H9 (cell line): ENCODE measurements around the gene TNFRSF19. TPM values are rescaled to one million over a fixed set of nuclear protein-coding genes. Genes with fewer than 3 reads are reported as not detected.

ENCODE experiments used
- DNase-seq: peaks from one replicate; pipeline ENCODE4 v3.0.0-alpha.2; 2017
- H2AFZ ChIP-seq: one replicate; pipeline ENCODE4 v1.6.1; 2013; ENCODE audit warnings: mild to moderate bottlenecking, low read length, control low read depth, moderate library complexity
- H2AK5ac ChIP-seq: 2 replicates; pipeline ENCODE4 v1.6.1; 2013; ENCODE audit warnings: low read length, control low read depth, mixed read lengths; ENCODE audit not compliant: insufficient read length
- H2BK120ac ChIP-seq: one replicate; pipeline ENCODE4 v1.6.1; 2013; ENCODE audit warnings: low read depth, mild to moderate bottlenecking, low read length, control low read depth, inconsistent platforms; ENCODE audit not compliant: poor library complexity, severe bottlenecking
- H2BK12ac ChIP-seq: 2 replicates; pipeline ENCODE4 v1.6.1; 2013; ENCODE audit warnings: low read length, control low read depth, mixed read lengths, low read depth; ENCODE audit not compliant: insufficient read length
- H2BK15ac ChIP-seq: 2 replicates; pipeline ENCODE4 v1.6.1; 2013; ENCODE audit warnings: low read depth, low read length, control low read depth
- H2BK20ac ChIP-seq: one replicate; pipeline ENCODE4 v1.6.1; 2013; ENCODE audit warnings: low read depth, mild to moderate bottlenecking, low read length, control low read depth, inconsistent platforms; ENCODE audit not compliant: poor library complexity, severe bottlenecking
- H2BK5ac ChIP-seq: 2 replicates; pipeline ENCODE4 v1.6.1; 2013; ENCODE audit warnings: low read length, control low read depth, mixed read lengths; ENCODE audit not compliant: insufficient read length
- H3K14ac ChIP-seq: 2 replicates; pipeline ENCODE4 v1.6.1; 2013; ENCODE audit warnings: low read length, control low read depth; ENCODE audit not compliant: insufficient read depth
- H3K18ac ChIP-seq: 2 replicates; pipeline ENCODE4 v1.6.1; 2013; ENCODE audit warnings: low read depth, mild to moderate bottlenecking, mixed read lengths, low read length, control low read depth; ENCODE audit not compliant: insufficient read length
- H3K23ac ChIP-seq: 2 replicates; pipeline ENCODE4 v1.6.1; 2013; ENCODE audit warnings: low read length, control low read depth, mixed read lengths, low read depth; ENCODE audit not compliant: insufficient read length
- H3K23me2 ChIP-seq: 2 replicates; pipeline ENCODE4 v1.6.1; 2013; ENCODE audit warnings: low read depth, mild to moderate bottlenecking, mixed read lengths, low read length, control low read depth; ENCODE audit not compliant: insufficient read length, poor library complexity, severe bottlenecking
- H3K27ac ChIP-seq: 2 replicates; pipeline ENCODE4 v1.5.1; 2013; ENCODE audit warnings: low read length, control low read depth, mixed read lengths, low read depth; ENCODE audit not compliant: insufficient read length
- H3K27me3 ChIP-seq: 2 replicates; pipeline ENCODE4 v1.6.1; 2013; ENCODE audit warnings: low read length, control low read depth, inconsistent platforms; ENCODE audit not compliant: insufficient read depth
- H3K4ac ChIP-seq: 2 replicates; pipeline ENCODE4 v1.6.1; 2013; ENCODE audit warnings: low read depth, mild to moderate bottlenecking, control low read depth, inconsistent platforms, low read length, moderate library complexity
- H3K4me1 ChIP-seq: 2 replicates; pipeline ENCODE4 v1.6.1; 2013; ENCODE audit warnings: low read length, control low read depth, inconsistent platforms; ENCODE audit not compliant: insufficient read depth
- H3K4me2 ChIP-seq: 2 replicates; pipeline ENCODE4 v1.6.1; 2013; ENCODE audit warnings: low read length, control low read depth, mixed read lengths; ENCODE audit not compliant: insufficient read length, insufficient read depth
- H3K56ac ChIP-seq: 2 replicates; pipeline ENCODE4 v1.6.1; 2013; ENCODE audit warnings: low read depth, mild to moderate bottlenecking, mixed read lengths, low read length, control low read depth; ENCODE audit not compliant: insufficient read length
- H3K79me1 ChIP-seq: 2 replicates; pipeline ENCODE4 v1.6.1; 2013; ENCODE audit warnings: low read depth, mild to moderate bottlenecking, moderate library complexity, low read length, control low read depth, inconsistent platforms; ENCODE audit not compliant: insufficient read depth, poor library complexity, severe bottlenecking
- H3K79me2 ChIP-seq: 2 replicates; pipeline ENCODE4 v1.6.1; 2013; ENCODE audit warnings: low read length, control low read depth, inconsistent platforms; ENCODE audit not compliant: insufficient read depth
- H3K9ac ChIP-seq: 2 replicates; pipeline ENCODE4 v1.6.1; 2013; ENCODE audit warnings: low read length, control low read depth, mixed read lengths; ENCODE audit not compliant: insufficient read length; ENCODE audit errors: extremely low read depth
- H3K9me3 ChIP-seq: one replicate; pipeline ENCODE4 v1.6.1; 2013; ENCODE audit warnings: low read depth, low read length, inconsistent platforms; ENCODE audit not compliant: control insufficient read depth
- H3T11ph ChIP-seq: one replicate; pipeline ENCODE4 v1.6.1; 2013; ENCODE audit warnings: mild to moderate bottlenecking, low read length, control low read depth, inconsistent platforms
- H4K20me1 ChIP-seq: one replicate; pipeline ENCODE4 v1.6.1; 2013; ENCODE audit not compliant: control insufficient read depth, insufficient read length, insufficient read depth
- H4K5ac ChIP-seq: 2 replicates; pipeline ENCODE4 v1.6.1; 2013; ENCODE audit warnings: low read depth, mild to moderate bottlenecking, mixed read lengths, low read length, control low read depth; ENCODE audit not compliant: insufficient read length
- H4K8ac ChIP-seq: replicated peaks from 2 replicates; pipeline ENCODE4 v1.6.1; 2013; ENCODE audit warnings: low read length, control low read depth, mixed read lengths, low read depth; ENCODE audit not compliant: insufficient read length
- H4K91ac ChIP-seq: 2 replicates; pipeline ENCODE4 v1.6.1; 2013; ENCODE audit warnings: low read depth, mild to moderate bottlenecking, moderate library complexity, mixed read lengths, low read length, control low read depth; ENCODE audit not compliant: insufficient read length
- H3K27ac Mint-ChIP-seq, 3 experiments: 2 replicates in 2 of 3; 3 replicates in 1 of 3; pipeline ENCODE4 v1.8.0; 2020 to 2021; ENCODE audit warnings: mixed read lengths in 3 of 3, mild to moderate bottlenecking in 1 of 3, moderate library complexity in 1 of 3
- H3K27me3 Mint-ChIP-seq: 2 replicates; pipeline ENCODE4 v1.8.0; 2021; ENCODE audit warnings: low read depth, mild to moderate bottlenecking, moderate library complexity, mixed read lengths
- H3K36me3 Mint-ChIP-seq, 3 experiments: 2 replicates in 2 of 3; 3 replicates in 1 of 3; pipeline ENCODE4 v1.8.0; 2020 to 2021; ENCODE audit warnings: low read depth in 3 of 3, mixed read lengths in 3 of 3; ENCODE audit not compliant: insufficient read depth in 1 of 3
- H3K4me1 Mint-ChIP-seq, 2 experiments: 2 replicates each; pipeline ENCODE4 v1.8.0; 2020; ENCODE audit warnings: mixed read lengths in 2 of 2
- H3K4me3 Mint-ChIP-seq, 2 experiments: 2 replicates in 1 of 2; 3 replicates in 1 of 2; pipeline ENCODE4 v1.8.0; 2020 to 2021; ENCODE audit warnings: mild to moderate bottlenecking in 2 of 2, mixed read lengths in 2 of 2, moderate library complexity in 1 of 2
- H3K9me3 Mint-ChIP-seq, 2 experiments: 2 replicates in 1 of 2; 3 replicates in 1 of 2; pipeline ENCODE4 v1.8.0; 2020; ENCODE audit warnings: mild to moderate bottlenecking in 2 of 2, mixed read lengths in 2 of 2, moderate library complexity in 1 of 2
- CTCF ChIP-seq: fragments of 200-600 bp; sonication (generic); conservative IDR thresholded peaks from 3 replicates; pipeline ENCODE4 v1.8.0; 2021; ENCODE audit warnings: antibody characterized with exemption, mild to moderate bottlenecking
- WGBS: extraction: QIAGEN DNeasy Blood & Tissue Kit; methylation state at CpG from one replicate; pipeline ENCODE4 v1.1.7; 2013; ENCODE audit warnings: missing lambda C conversion rate, low lambda C conversion rate, mixed read lengths; ENCODE audit not compliant: insufficient read length; ENCODE audit errors: extremely low coverage; 5-methylcytosine and 5-hydroxymethylcytosine counted together
- total RNA-seq: library from RNA; stranded (reverse); gene quantifications from 2 replicates; pipeline ENCODE4 v1.2.1, GENCODE V29; 2021

The TNFRSF19 gene
- total RNA-seq, 1 experiment from 2014 or later = 2.7 TPM

GRCh38 chr13:23551213-23552008 lies 18.8 kb upstream of the TNFRSF19 start:
- H3K23ac ChIP-seq = no peak overlapping the region
- H3K18ac ChIP-seq = no peak overlapping the region
- H4K8ac ChIP-seq = no peak overlapping the region
- no peak overlapping the region for H4K91ac ChIP-seq
- H2BK20ac ChIP-seq = no peak overlapping the region
- no peak overlapping the region for H3K27ac ChIP-seq
- no peaks in the 10 kb centered on the region for H3K23me2 ChIP-seq
- H4K20me1 ChIP-seq = no peaks in the 10 kb centered on the region
- no peak overlapping the region for H2BK15ac ChIP-seq
- H3K9me3 Mint-ChIP-seq = no peaks in the 10 kb centered on the region
- H3K9ac ChIP-seq = no peak overlapping the region
- H3K4me1 ChIP-seq = peaks cover 5% of the 10 kb centered on the region; the same call in 1 of the 2 replicates
- H2BK5ac ChIP-seq = no peak overlapping the region
- H3K14ac ChIP-seq = no peak overlapping the region
- no peak for TF ChIP-seq CTCF
- peak overlapping the region in 1 of 3 experiments; percentile 56; a peak in 1 of 7 replicates for H3K27ac Mint-ChIP-seq
- no peaks in the 10 kb centered on the region for H3K79me2 ChIP-seq
- H2BK120ac ChIP-seq = no peak overlapping the region
- no CpG with 5 or more reads among the region's 4 CpGs for WGBS
- no peak overlapping the region for H3K56ac ChIP-seq
- no peak overlapping the region for H3K4me2 ChIP-seq
- no peak overlapping the region for H3T11ph ChIP-seq
- no peak overlapping the region for H2BK12ac ChIP-seq
- H3K9me3 ChIP-seq = no peaks in the 10 kb centered on the region
- no peak for DNase-seq
- H3K79me1 ChIP-seq = no peaks in the 10 kb centered on the region
- H3K4me3 Mint-ChIP-seq = no peak overlapping the region
- no peak overlapping the region for H4K5ac ChIP-seq
- H3K4me1 Mint-ChIP-seq = peaks cover 14 to 19% of the 10 kb centered on the region in 2 experiments
- no peaks in the 10 kb centered on the region for H3K36me3 Mint-ChIP-seq
- H3K27me3 Mint-ChIP-seq = no peaks in the 10 kb centered on the region
- no peak overlapping the region for H2AK5ac ChIP-seq
- no peak overlapping the region for H2AFZ ChIP-seq
- no peak overlapping the region for H3K4ac ChIP-seq
- no peaks in the 10 kb centered on the region for H3K27me3 ChIP-seq
